ENCODE measurements around the gene ATG4B. TPM values are rescaled to one million over a fixed set of nuclear protein-coding genes. Genes with fewer than 3 reads are reported as not detected.
A peak's percentile ranks its signal among the peaks of the same experiment; 100 is the strongest.

Gene ATG4B
- total RNA-seq, 3 donors from 2014 or later (not counting 1 experiment from before 2014, with no cell fraction given), result 106 to 171 (median 139) TPM

DNA sequence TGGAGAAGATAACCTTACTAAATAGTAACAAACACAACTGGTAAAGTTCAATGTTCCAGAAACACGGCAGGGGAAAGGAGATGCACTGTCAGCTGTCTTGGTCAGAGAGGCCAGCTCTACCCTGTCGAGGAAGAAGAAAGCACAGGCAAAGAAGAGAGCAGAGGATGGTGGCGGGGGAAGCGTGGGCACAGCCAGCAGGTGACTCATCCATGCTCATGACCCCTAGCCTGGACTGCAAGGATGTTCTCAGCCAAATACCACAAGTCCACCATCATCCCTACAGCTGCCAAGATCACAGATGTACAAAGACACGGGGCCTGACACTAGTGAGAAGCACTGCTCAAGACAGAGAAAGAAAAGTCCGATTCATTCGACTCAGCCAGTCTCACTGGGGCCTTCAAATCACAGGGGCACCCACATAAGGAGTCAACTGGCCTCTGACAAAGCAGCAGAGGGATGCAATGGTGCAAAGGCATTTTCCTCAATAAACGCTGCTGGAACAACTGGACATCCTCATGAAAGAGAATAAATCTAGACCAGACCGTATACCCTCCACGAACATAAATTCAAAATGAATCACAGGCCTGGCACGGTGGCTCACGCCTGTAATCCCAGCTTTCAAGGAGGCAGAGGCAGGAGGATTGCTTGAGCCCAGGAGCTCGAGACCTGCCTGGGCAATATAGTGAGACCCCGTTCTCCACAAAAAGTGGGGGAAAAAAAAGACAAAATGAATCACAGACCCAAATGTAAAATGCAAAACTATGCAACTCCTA, 43.5 kb downstream of the ATG4B start:
- TF ChIP-seq, protein P1, sequence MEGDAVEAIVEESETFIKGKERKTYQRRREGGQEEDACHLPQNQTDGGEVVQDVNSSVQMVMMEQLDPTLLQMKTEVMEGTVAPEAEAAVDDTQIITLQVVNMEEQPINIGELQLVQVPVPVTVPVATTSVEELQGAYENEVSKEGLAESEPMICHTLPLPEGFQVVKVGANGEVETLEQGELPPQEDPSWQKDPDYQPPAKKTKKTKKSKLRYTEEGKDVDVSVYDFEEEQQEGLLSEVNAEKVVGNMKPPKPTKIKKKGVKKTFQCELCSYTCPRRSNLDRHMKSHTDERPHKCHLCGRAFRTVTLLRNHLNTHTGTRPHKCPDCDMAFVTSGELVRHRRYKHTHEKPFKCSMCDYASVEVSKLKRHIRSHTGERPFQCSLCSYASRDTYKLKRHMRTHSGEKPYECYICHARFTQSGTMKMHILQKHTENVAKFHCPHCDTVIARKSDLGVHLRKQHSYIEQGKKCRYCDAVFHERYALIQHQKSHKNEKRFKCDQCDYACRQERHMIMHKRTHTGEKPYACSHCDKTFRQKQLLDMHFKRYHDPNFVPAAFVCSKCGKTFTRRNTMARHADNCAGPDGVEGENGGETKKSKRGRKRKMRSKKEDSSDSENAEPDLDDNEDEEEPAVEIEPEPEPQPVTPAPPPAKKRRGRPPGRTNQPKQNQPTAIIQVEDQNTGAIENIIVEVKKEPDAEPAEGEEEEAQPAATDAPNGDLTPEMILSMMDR (IDR thresholded peaks at IDR 0.05), result no peak
- H3K27me3 ChIP-seq (ENCODE audit: control insufficient read depth, insufficient read depth, low read length), result no peaks in the 10 kb centered on the region
- no peaks in the 10 kb centered on the region for H3K9me3 ChIP-seq (ENCODE audit: control insufficient read depth, insufficient read depth, low read length)
- H3K27me3 Mint-ChIP-seq (ENCODE audit: low read depth in 2 of 2), result no peaks in the 10 kb centered on the region
- peaks cover under 1% of the 10 kb centered on the region for H3K4me1 ChIP-seq (ENCODE audit: control insufficient read depth, insufficient read depth, low read length)
- intact Hi-C loops (cut with micrococcal nuclease), result loop anchor here (10.0 kb wide), 1 partner anchor 194 kb away; no protein-coding TSS in a partner anchor
- no peak for ATAC-seq
- no peak overlapping the region for H3K27ac ChIP-seq (ENCODE audit: low read length)
- H3K4me1 Mint-ChIP-seq, result peaks cover 6 to 13% of the 10 kb centered on the region in 2 donors
- H3K36me3 Mint-ChIP-seq, result no peaks in the 10 kb centered on the region
- WGBS (ENCODE audit: insufficient coverage), result 96% methylated on average over 13 of the region's 14 CpGs
- peaks cover 16% of the 10 kb centered on the region for H3K36me3 ChIP-seq (ENCODE audit: control insufficient read depth, insufficient read depth, low read length)
- H3K4me3 Mint-ChIP-seq, result no peak overlapping the region
- H3K27ac Mint-ChIP-seq, result no peak overlapping the region
- DNase-seq, result no peak
- no peak overlapping the region for H3K4me3 ChIP-seq (ENCODE audit: low read length)
- H3K9me3 Mint-ChIP-seq, result no peaks in the 10 kb centered on the region

DNA sequence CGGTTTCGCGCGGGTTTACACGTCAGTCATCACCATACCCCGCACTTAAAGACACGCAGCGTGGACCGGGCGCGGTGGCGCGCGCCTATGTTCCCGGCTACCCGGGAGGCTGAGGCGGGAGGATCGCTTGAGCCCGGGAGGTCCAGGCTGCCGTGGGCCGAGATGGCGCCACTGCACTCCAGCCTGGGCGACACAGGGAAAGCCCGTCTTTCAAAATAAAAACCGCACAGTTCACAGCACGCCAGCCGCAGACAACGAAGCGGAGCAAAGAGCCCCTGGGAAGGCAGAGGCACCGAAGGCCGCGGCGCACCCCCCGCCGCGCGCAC, 48.8 kb downstream of the ATG4B start:
- Histone ChIP-seq H3K36me3 (ENCODE audit: control insufficient read depth, insufficient read depth, low read length) (peaks cover 8% of the 10 kb centered on the region), H3K27ac (ENCODE audit: low read length) (peak overlapping the region; percentile 28), H3K27me3 (ENCODE audit: control insufficient read depth, insufficient read depth, low read length) (no peaks in the 10 kb centered on the region), H3K4me1 (ENCODE audit: control insufficient read depth, insufficient read depth, low read length) (peaks cover 18% of the 10 kb centered on the region), H3K4me3 (ENCODE audit: low read length) (peak overlapping the region; percentile 67), H3K9me3 (ENCODE audit: control insufficient read depth, insufficient read depth, low read length) (no peaks in the 10 kb centered on the region)
- intact Hi-C loops (cut with micrococcal nuclease), result loop anchor here (1.0 to 10.0 kb wide), 4 partner anchors 16 to 371 kb away; partner anchors contain the start of genes HDLBP, ING5 and SEPTIN2
- Mint-ChIP-seq H3K27me3 (ENCODE audit: low read depth in 2 of 2) (no peaks in the 10 kb centered on the region), H3K4me1 (peaks cover 26 to 28% of the 10 kb centered on the region in 2 donors), H3K4me3 (peak overlapping the region; percentile 94), H3K27ac (peak overlapping the region; percentile 87 to 88), H3K36me3 (no peaks in the 10 kb centered on the region), H3K9me3 (no peaks in the 10 kb centered on the region)
- TF ChIP-seq, protein P1 (IDR thresholded peaks at IDR 0.05), result no peak
- DNase-seq (no peak), ATAC-seq (peak in 1 of 3 donors; percentile 1)
- 0% methylated on average over 37 of the region's 37 CpGs for WGBS (ENCODE audit: insufficient coverage)

DNA sequence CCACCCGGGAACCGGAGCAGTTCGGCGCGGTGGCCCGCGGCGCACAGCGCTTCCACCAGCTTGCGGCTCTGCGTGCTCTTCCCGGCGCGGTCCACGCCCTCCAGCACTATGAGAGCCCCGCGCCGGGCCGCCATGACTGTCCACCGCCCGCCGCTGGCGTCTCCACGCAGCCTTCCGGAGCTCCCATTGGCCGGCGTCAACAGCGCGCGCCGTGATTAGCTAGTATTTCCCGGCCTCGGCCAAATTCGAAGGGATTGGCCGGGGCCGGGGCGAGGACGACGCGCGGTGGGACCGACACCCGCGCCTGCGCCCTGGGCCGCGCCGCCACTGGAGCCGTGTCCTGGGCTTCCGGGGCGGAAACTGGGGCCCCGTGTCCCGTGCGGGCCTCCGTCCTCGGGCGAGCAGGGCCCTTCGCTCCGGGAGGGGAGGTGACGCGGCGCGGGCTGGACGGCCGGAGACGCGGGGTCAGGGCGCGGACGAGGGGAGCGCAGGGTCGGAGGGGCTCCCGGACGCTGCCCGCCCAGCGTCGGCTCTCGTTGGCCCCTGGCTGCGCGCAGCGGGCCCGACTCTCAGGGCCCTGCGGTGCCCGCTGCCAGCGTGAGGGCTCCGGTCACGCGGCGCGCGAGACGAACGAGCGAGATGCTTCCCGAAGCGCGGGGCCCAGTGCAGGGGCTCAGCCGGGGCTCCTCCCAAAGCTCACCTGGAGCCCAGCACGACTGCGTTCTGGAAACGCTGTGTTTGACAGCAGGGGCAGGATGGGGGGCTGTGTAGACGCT, 49.3 kb downstream of the ATG4B start, which contains the start of gene DTYMK:
TSS of gene DTYMK (minus strand) at position 166 of the 776 bp plus-strand sequence. CDS start at position 134, 32 bp downstream.
- intact Hi-C loops (cut with micrococcal nuclease), result loop anchor here (1.0 to 10.0 kb wide), 4 partner anchors 15 to 372 kb away; partner anchors contain the start of genes HDLBP, ING5 and SEPTIN2
- TF ChIP-seq, protein P1 (IDR thresholded peaks at IDR 0.05), result no peak
- H3K27me3 ChIP-seq (ENCODE audit: control insufficient read depth, insufficient read depth, low read length), result no peaks in the 10 kb centered on the region
- peak within 1 kb of the TSS; percentile 87 to 88 for H3K27ac Mint-ChIP-seq
- peak within 1 kb of the TSS; percentile 84 for H3K4me3 ChIP-seq (ENCODE audit: low read length)
- peaks cover 18% of the 10 kb centered on the region for H3K4me1 ChIP-seq (ENCODE audit: control insufficient read depth, insufficient read depth, low read length)
- under 1% methylated on average over 102 of the region's 102 CpGs for WGBS (ENCODE audit: insufficient coverage)
- no peaks in the 10 kb centered on the region for H3K36me3 Mint-ChIP-seq
- H3K36me3 ChIP-seq (ENCODE audit: control insufficient read depth, insufficient read depth, low read length), result peaks cover 10% of the 10 kb centered on the region
- no peaks in the 10 kb centered on the region for H3K27me3 Mint-ChIP-seq (ENCODE audit: low read depth in 2 of 2)
- ATAC-seq (peak; percentile 93 to 98 (median 93)), DNase-seq (peak; percentile 96 to 97)
- peaks cover 26 to 28% of the 10 kb centered on the region in 2 donors for H3K4me1 Mint-ChIP-seq
- H3K4me3 Mint-ChIP-seq, result peak within 1 kb of the TSS; percentile 94
- H3K9me3 Mint-ChIP-seq, result no peaks in the 10 kb centered on the region
- no peaks in the 10 kb centered on the region for H3K9me3 ChIP-seq (ENCODE audit: control insufficient read depth, insufficient read depth, low read length)
- peak within 1 kb of the TSS; percentile 55 for H3K27ac ChIP-seq (ENCODE audit: low read length)

Data from natural killer cell (primary cell).